Activated T-cell treated with anti-CD3 and anti-CD28 coated beads, Interleukin-2, amount 50 U/mL, for 24 hours (primary cell): Measurements from ENCODE around the gene FAM186B.
A peak's percentile ranks its signal among the peaks of the same experiment; 100 is the strongest.

ENCODE experiments used
- DNase-seq: peaks from one replicate; pipeline ENCODE4 v3.0.0-alpha.2; 2020
- H3K27ac Mint-ChIP-seq: 2 replicates; pipeline ENCODE4 v1.8.0; 2020; ENCODE audit warnings: mild to moderate bottlenecking, mixed read lengths
- H3K27me3 Mint-ChIP-seq: 2 replicates; pipeline ENCODE4 v1.8.0; 2020; ENCODE audit warnings: mixed read lengths
- H3K36me3 Mint-ChIP-seq: 2 replicates; pipeline ENCODE4 v1.8.0; 2020; ENCODE audit warnings: low read depth, mixed read lengths
- H3K4me1 Mint-ChIP-seq: 2 replicates; pipeline ENCODE4 v1.8.0; 2020; ENCODE audit warnings: low read depth, mixed read lengths
- H3K4me3 Mint-ChIP-seq: 2 replicates; pipeline ENCODE4 v1.8.0; 2020; ENCODE audit warnings: mild to moderate bottlenecking, moderate library complexity, mixed read lengths
- H3K9me3 Mint-ChIP-seq: 2 replicates; pipeline ENCODE4 v1.8.0; 2020; ENCODE audit warnings: mixed read lengths

FAM186B gene

DNA sequence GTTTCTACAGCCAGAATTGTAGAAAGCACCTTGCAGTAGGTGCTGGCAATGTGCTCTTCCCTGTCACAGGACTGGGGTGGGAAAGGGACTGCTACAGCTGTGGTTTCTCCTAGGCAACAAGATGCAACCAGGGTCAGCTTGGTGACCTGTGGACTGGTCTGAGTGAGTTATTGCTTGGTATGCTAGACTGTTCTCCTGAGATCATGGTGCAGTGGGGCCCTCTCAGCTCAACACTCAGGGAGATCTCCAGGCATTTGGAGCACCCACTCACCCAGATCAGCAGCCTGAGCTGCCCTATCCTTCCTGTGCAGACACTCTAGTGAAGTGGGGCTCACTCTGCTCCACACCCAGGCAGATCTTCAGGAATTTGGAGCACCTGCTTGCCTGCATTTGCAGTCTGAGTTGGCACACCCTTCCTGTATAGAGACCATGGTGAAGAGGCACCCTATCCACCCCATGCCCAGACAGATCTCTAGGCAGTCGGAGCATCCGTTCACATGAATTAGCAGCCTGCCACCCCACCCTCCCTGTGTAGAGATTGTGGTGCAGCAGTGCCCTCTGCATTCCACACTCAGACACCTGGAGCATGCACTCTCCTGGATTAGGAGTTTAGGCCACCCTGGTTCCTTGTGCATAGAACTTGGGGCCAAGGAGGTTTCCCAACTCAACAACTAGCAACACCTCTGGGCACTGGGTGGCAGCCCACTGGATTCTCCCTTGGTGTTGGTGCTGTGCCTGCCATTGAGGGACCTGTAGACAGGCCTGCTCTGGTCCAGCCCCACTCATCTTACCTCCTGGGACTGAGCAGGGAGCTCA is 3.8 kb upstream of the FAM186B start:
- H3K4me3 Mint-ChIP-seq, result no peak overlapping the region
- H3K27ac Mint-ChIP-seq, result no peak overlapping the region
- H3K27me3 Mint-ChIP-seq, result peaks cover 15% of the 10 kb centered on the region
- peaks cover 3% of the 10 kb centered on the region for H3K9me3 Mint-ChIP-seq
- H3K36me3 Mint-ChIP-seq, result no peaks in the 10 kb centered on the region
- H3K4me1 Mint-ChIP-seq, result peaks cover 2% of the 10 kb centered on the region
- no peak for DNase-seq

DNA sequence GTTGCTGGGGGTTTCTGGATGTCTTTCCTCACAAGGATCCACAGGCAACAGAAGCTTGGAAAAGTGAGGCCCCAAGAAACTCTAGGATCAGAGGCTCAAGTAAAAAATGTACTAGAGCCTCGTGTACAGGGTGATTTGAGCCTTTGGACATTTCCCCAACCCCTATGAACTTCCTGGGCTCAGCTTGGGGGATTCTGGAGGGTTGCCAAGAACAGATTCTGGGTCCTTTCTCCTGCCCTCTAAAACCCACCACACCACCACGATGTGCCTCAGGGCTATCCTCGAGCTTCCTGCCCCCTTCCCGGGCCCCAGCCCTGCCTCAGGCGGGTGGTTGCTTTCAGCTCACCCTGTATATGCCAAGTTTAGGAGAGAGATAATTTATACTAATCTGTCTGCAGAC is 583 bp downstream of the FAM186B start:
- H3K27ac Mint-ChIP-seq, result no peak overlapping the region

DNA sequence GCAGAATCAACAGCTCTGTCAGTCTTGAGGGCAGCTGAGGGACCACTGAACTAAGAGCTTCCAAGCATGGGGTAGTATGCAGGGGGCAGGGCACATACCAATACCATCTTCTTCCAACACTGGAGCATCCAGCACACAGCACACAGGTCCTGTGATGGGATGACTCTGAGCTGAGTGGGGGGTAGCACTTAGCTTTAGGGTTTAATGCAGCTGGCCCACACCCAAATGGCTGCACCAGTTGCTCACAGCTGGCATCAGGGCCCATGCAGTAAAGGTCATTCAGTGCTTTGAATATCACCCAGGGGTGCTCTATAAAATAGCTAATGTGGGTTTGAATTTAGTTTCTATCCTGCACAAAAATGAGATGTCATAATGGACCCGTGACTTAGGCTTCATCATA is 1.7 kb downstream of the FAM186B start:
- Mint-ChIP-seq H3K27ac (no peak overlapping the region), H3K36me3 (no peaks in the 10 kb centered on the region), H3K27me3 (peaks cover 3% of the 10 kb centered on the region), H3K4me3 (no peak overlapping the region), H3K4me1 (no peaks in the 10 kb centered on the region), H3K9me3 (no peaks in the 10 kb centered on the region)
- no peak for DNase-seq

More for the DNA sequence above, 583 bp downstream of the FAM186B start:
- no peak for DNase-seq
- H3K4me1 Mint-ChIP-seq, result no peaks in the 10 kb centered on the region
- no peaks in the 10 kb centered on the region for H3K36me3 Mint-ChIP-seq
- no peak overlapping the region for H3K4me3 Mint-ChIP-seq
- H3K27me3 Mint-ChIP-seq, result peaks cover 5% of the 10 kb centered on the region
- no peaks in the 10 kb centered on the region for H3K9me3 Mint-ChIP-seq

DNA sequence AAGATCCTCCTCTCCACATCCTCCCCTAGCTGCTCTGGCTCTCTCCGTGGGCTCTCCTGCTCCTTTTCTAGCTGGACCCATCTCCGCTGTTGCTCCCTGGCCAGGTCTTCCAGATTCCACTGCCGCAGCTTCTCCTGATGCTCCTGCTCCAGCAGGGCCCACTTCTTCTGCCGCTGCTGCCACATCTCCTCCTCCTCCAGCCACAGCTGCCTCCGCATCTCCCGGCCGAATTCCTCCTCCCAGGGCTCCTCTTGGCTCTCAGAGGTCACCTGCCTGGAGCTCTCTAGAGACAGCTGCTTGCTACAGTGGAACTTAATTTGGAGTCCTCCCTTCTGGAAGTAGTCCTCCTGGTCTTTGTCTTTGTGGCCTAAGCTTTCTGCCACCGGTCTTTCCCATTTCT is 5.5 kb downstream of the FAM186B start:
- no peak for DNase-seq
- Mint-ChIP-seq H3K27ac (no peak overlapping the region), H3K27me3 (no peaks in the 10 kb centered on the region), H3K36me3 (no peaks in the 10 kb centered on the region), H3K4me1 (no peaks in the 10 kb centered on the region), H3K9me3 (no peaks in the 10 kb centered on the region), H3K4me3 (no peak overlapping the region)

DNA sequence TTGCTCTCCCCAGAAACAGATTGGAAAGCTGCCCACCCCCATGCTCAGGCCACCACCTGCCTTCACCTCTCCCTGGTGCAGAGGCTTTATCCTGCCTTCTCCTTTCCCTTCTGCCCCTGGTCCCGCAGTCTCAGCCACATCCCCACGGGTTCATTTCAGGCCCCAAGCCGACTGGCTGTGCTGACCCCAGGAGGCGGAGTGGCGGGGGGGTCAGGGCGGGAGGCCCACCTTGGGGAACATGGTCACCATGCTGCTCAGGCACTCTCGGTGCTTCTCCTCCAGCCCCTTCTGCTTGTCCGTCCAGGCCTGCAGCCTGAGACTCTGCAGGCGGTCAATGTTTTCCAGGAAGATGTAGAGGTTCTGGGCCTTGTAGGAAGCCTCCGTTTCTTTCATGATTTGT is 6.9 kb downstream of the FAM186B start:
- DNase-seq, result no peak
- no peaks in the 10 kb centered on the region for H3K27me3 Mint-ChIP-seq
- H3K4me1 Mint-ChIP-seq, result no peaks in the 10 kb centered on the region
- H3K27ac Mint-ChIP-seq, result no peak overlapping the region
- H3K4me3 Mint-ChIP-seq, result no peak overlapping the region
- no peaks in the 10 kb centered on the region for H3K9me3 Mint-ChIP-seq
- H3K36me3 Mint-ChIP-seq, result no peaks in the 10 kb centered on the region

DNA sequence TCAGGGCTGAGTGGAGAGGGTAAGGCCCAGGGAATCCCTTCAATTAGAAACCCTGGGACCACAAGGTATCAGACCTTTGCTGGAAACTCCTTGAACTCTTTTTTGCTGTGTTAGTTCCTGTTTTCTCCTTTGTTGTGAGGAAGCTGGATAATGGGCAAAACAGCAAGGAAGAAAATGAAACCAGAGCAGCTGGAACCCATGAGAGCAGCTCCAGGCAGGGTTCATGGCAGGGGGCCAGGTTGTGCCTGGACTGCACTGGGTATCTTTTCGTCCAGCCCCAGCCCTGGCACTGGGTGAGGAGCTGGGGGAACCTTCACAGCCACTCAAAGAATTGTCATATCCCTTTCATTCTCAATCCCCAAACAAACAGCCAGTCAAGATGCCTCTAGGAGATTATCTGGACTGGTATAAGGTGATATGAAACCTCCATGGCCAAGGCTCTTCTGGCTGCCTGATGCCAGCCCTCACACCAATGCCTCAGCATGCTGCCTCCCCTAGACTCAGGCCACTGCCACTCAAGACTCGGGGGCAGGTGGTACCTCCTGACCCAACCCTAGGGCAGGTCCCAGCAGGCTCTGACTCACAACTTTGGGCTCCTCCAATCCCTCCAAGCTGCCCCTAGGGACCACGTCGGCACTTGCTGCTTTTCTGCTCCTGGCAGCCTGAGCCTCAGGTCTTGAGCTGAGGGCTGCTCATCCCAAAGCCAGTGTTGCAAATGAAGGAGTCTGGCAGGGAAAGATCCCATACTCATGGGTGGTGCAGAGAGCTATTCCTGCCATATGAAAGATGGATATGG is 16.5 kb downstream of the FAM186B start:
- H3K4me3 Mint-ChIP-seq, result no peak overlapping the region
- H3K27ac Mint-ChIP-seq, result no peak overlapping the region
- no peaks in the 10 kb centered on the region for H3K27me3 Mint-ChIP-seq
- H3K9me3 Mint-ChIP-seq, result peaks cover 3% of the 10 kb centered on the region
- peaks cover 51% of the 10 kb centered on the region for H3K36me3 Mint-ChIP-seq
- H3K4me1 Mint-ChIP-seq, result no peaks in the 10 kb centered on the region
- DNase-seq, result no peak

DNA sequence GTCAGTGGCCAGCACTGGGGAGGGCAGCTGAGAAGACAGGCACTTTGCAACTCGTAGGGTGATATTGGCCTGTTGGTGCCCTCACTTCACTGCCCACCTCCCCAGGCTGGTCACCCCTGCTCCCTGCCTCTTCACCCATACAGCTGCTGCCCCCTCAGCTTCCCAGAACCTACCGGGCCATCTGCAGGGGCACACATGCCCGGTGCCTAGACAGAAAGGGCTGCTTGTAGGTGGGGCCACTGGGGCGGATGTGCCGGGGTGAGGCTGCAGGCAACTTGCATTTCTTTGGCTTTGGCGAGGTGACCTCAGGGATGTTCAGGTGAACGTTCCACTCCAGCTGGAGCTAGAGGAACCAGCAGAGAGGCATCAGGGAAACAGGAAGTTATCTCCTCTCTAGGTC is 17.2 kb downstream of the FAM186B start:
- Mint-ChIP-seq H3K36me3 (peaks cover 57% of the 10 kb centered on the region), H3K27me3 (no peaks in the 10 kb centered on the region), H3K27ac (no peak overlapping the region), H3K4me3 (no peak overlapping the region), H3K4me1 (no peaks in the 10 kb centered on the region), H3K9me3 (peaks cover 3% of the 10 kb centered on the region)
- DNase-seq, result no peak

DNA sequence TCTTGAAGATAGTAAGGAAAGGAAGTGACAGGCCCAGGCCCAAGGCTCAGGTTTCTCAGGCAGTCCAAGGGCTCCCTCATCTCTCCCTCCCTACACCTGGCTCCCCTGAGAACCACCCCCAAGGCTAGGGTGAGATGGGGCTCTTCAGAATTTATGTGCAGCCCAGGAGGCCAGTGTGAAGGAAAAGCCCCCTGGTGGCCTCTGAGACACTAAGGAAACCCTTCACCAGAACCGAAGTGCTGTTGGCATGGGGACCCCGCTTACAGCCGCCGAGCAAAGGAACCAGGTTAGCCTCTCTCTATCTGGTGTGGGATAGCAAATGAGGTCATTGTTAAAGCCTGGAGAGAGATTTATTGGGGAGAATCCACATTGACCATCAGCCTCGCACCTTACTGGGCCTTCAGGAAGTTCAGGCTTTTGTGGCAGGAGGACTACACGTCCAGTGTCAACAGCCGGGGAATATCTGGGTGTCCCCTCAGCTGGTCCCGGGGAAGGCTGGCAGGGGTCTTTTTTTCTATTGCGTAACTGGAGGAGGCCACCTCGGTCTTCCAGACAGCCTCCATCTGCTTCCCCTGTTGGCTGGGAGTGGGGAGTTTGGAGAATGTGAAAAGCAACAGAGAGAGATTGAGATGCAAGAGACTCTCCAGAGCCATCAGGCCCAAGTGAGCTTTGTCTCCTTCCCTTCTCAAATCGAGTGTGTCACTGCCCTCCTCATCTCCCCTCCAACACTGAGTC is 18.1 kb downstream of the FAM186B start:
- Mint-ChIP-seq H3K9me3 (peaks cover 3% of the 10 kb centered on the region), H3K27me3 (no peaks in the 10 kb centered on the region), H3K36me3 (peaks cover 65% of the 10 kb centered on the region), H3K4me1 (peaks cover 3% of the 10 kb centered on the region), H3K27ac (no peak overlapping the region), H3K4me3 (no peak overlapping the region)
- no peak for DNase-seq

DNA sequence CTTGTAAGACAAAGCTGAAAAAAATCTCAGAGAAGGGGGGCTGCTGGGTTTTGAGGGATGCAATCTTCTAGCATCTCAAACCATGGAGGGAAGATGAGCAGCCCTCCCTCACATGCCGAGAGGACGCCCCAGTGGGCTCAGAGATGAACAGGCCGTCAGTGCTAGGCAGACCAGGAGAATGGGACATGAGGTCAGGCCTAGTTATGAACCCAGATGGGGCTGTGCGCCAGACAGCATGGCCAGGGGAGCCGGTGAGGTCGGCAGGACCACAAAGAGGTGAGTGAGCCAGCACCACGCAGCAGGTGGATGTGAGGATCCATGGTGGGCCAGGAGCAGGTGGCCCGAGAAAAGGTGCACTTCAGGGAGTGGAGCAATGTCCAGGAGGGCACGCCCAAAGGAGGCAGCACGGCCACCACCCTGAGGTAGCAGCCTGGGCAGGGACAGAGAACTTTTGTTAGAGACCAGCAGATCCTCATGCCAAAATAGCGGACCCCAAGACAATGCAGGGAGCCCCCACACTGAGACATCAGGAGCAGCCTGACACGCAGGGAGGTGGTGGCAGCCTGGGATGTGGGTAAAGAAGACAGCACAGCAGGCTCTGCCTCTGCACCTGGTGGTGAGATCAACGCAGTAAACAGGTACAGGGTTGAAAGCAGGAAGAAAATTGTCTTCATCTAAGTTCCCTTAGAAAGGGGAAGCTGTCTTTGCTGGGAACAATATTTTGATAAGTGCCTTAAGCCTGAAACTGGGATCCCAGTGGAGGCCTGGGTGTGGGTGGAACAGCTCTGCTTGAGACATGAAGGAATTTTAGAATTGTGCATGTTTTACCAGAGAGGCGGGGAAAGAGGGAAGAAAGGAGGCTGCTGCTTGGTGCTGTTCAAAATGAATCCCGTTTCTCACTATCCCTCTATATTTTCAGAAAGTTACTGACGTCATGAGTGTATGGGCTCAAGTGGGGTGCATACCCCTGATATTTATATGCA is 19.7 kb downstream of the FAM186B start:
- no peaks in the 10 kb centered on the region for H3K27me3 Mint-ChIP-seq
- H3K36me3 Mint-ChIP-seq, result peaks cover 62% of the 10 kb centered on the region
- peaks cover 15% of the 10 kb centered on the region for H3K4me1 Mint-ChIP-seq
- H3K4me3 Mint-ChIP-seq, result no peak overlapping the region
- H3K27ac Mint-ChIP-seq, result no peak overlapping the region
- no peak for DNase-seq
- H3K9me3 Mint-ChIP-seq, result peaks cover 3% of the 10 kb centered on the region

DNA sequence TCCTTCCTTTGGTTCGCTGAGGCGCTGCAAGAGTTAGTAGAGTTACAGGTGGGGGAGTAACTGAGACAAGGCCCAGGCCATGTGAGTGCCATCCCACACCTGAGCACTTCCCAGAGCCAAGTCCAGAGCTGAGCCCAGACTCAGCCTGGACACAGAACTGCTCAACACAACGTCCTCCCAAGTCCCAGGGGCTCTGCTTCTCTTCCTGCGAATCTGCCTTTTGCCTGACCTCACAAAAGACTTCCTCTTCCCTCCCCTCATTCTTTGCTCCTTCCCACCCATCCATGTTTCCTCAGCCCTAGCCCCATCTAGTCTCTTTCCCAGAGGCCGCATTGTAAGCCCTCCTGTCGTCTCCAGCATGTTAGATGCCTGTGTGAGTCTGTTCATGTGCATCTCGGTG is 20.8 kb downstream of the FAM186B start:
- Mint-ChIP-seq H3K4me1 (peaks cover 21% of the 10 kb centered on the region), H3K27ac (no peak overlapping the region), H3K4me3 (no peak overlapping the region), H3K36me3 (peaks cover 58% of the 10 kb centered on the region), H3K9me3 (no peaks in the 10 kb centered on the region), H3K27me3 (no peaks in the 10 kb centered on the region)
- no peak for DNase-seq

DNA sequence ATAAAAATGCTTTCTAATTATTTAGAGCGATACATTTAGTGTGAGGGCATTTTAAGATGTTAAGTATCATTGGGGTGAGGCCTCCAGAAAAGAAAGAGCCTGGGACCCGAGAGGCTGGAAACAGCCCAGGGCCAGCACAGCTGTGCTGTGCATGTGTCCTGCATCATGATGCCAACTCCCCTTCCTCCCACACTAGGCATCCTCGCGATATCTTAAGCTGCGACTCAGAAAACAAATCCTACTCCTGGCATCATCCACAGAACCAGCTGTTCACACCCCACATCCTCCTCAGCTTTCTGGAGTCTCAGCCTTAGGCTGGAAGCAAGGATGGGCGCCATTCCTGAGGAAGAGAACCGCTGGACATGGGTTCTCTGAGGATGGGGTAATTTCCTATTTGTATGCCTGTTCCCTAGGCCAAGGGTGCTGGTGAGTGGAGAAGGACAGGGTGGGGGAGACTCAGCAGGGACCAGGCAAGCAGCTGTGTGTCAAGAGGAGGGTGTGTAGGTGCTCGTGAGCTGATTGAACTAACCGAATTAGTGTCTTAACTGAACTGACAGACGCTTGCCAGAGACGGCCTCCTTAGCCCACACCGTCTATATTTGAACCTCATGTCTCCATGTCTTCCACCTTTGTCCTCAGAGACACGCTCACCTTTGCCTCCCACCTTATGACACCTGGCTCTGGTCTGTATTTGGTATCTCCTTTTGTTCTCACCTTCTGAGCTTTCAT is 21.9 kb downstream of the FAM186B start:
- H3K4me1 Mint-ChIP-seq, result peaks cover 21% of the 10 kb centered on the region
- no peaks in the 10 kb centered on the region for H3K9me3 Mint-ChIP-seq
- no peak for DNase-seq
- H3K27ac Mint-ChIP-seq, result no peak overlapping the region
- H3K36me3 Mint-ChIP-seq, result peaks cover 59% of the 10 kb centered on the region
- H3K4me3 Mint-ChIP-seq, result no peak overlapping the region
- H3K27me3 Mint-ChIP-seq, result no peaks in the 10 kb centered on the region

DNA sequence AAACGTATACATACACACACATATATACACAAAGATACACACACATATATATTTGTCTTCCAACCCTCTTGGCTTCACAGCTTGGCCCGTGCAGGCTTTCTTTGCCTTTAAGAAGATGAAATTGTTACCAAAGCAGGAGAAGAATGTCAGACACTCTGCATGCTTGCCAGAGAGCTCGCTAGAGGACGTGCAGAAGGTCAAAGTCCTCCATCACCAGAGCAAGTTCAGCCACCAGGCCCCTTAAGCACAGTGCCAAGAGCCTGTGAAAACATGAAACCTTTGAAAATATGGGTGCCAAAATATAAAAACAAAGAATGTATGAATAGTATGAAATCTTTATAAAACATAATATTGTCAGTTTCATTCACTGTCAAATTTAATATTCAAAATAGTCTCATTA is 22.6 kb downstream of the FAM186B start:
- no peak overlapping the region for H3K27ac Mint-ChIP-seq

DNA sequence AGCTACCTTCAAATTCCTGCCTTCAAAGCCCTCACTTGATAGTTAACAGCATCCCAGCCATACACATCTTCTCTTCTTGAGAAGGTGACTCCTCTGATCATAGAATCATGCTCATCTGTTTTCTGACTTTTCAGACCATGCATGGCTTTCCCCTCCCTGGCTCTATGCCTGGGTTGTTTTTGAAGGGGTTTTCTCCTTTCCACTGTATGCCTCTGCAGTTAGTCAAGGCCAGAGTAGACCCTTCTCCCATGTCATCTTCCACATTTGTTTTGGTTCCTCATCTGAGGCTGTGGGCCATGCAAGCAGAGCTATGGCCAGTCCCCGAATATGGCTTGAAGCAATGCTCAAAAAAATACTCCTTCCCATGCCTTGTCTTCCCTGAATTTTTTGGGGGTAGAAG is 23.2 kb downstream of the FAM186B start:
- Mint-ChIP-seq H3K4me3 (no peak overlapping the region), H3K36me3 (peaks cover 50% of the 10 kb centered on the region), H3K27me3 (no peaks in the 10 kb centered on the region), H3K27ac (peak overlapping the region; percentile 8), H3K4me1 (peaks cover 21% of the 10 kb centered on the region), H3K9me3 (no peaks in the 10 kb centered on the region)
- no peak for DNase-seq

More for the DNA sequence above, 22.6 kb downstream of the FAM186B start:
- peaks cover 21% of the 10 kb centered on the region for H3K4me1 Mint-ChIP-seq
- H3K36me3 Mint-ChIP-seq, result peaks cover 57% of the 10 kb centered on the region
- DNase-seq, result no peak
- H3K9me3 Mint-ChIP-seq, result no peaks in the 10 kb centered on the region
- H3K4me3 Mint-ChIP-seq, result no peak overlapping the region
- H3K27me3 Mint-ChIP-seq, result no peaks in the 10 kb centered on the region
